ENCODE measurements around the gene POR. TPM values are rescaled to one million over a fixed set of nuclear protein-coding genes. Genes with fewer than 3 reads are reported as not detected.

Gene POR
- total RNA-seq, 1 experiment from 2014 or later, result 205 TPM

- peaks cover 48% of the 10 kb centered on the region for H3F3A ChIP-seq (ENCODE audit: insufficient read depth, low read depth)
- H3K4me2 ChIP-seq, result no peak overlapping the region
- H3K9me3 ChIP-seq (ENCODE audit: insufficient read depth, low read depth), result peaks cover 3% of the 10 kb centered on the region
- ChIA-PET CTCF (no interaction called here), POLR2A (ENCODE audit: unreplicated experiment) (no interaction called here)
- BruUV-seq (replicated peaks), result no TSS peak
- H3K36me3 ChIP-seq (ENCODE audit: low read depth), result peaks cover 13% of the 10 kb centered on the region
- H3K4me1 ChIP-seq (replicated peaks; ENCODE audit: insufficient read depth), result peaks cover 39% of the 10 kb centered on the region
- H4K20me1 ChIP-seq (ENCODE audit: insufficient read depth), result no peaks in the 10 kb centered on the region
- no peak for DNase-seq
- H3K79me2 ChIP-seq (ENCODE audit: low read depth), result peaks cover 8% of the 10 kb centered on the region; the same call in 1 of the 2 replicates
- H2AFZ ChIP-seq, result no peak overlapping the region
- no peak overlapping the region for H3K4me3 ChIP-seq
- no peaks in the 10 kb centered on the region for H3K9me2 ChIP-seq (ENCODE audit: insufficient read depth)
- no peak for TF ChIP-seq EZH2 (IDR thresholded peaks at IDR 0.05; ENCODE audit: low read depth)
- TF ChIP-seq CTCF (conservative IDR thresholded peaks at IDR 0.05), result no peak
- intact Hi-C loops (cut with micrococcal nuclease; ENCODE audit: unreplicated experiment), result no loop called here
- H3K27me3 ChIP-seq (ENCODE audit: insufficient read depth, low read depth), result no peaks in the 10 kb centered on the region
- H3K27ac ChIP-seq, result no peak overlapping the region
Measured at GRCh38 chr7:75953431-75953830, 38.5 kb downstream of the POR start.

- Histone ChIP-seq H3K79me2 (ENCODE audit: low read depth) (0 out of 2 replicates have a peak, but pooled peaks cover 4% of the 10 kb centered on the region), H3K27ac (no peak overlapping the region), H3K9me2 (ENCODE audit: insufficient read depth) (no peaks in the 10 kb centered on the region), H3K9me3 (ENCODE audit: insufficient read depth, low read depth) (peaks cover 3% of the 10 kb centered on the region), H3K4me2 (no peak overlapping the region), H3F3A (ENCODE audit: insufficient read depth, low read depth) (peaks cover 52% of the 10 kb centered on the region), H2AFZ (no peak overlapping the region), H3K27me3 (ENCODE audit: insufficient read depth, low read depth) (no peaks in the 10 kb centered on the region), H4K20me1 (ENCODE audit: insufficient read depth) (no peaks in the 10 kb centered on the region), H3K4me3 (no peak overlapping the region), H3K36me3 (ENCODE audit: low read depth) (peaks cover 13% of the 10 kb centered on the region), H3K4me1 (replicated peaks; ENCODE audit: insufficient read depth) (peaks cover 44% of the 10 kb centered on the region)
- no peak for DNase-seq
- intact Hi-C loops (cut with micrococcal nuclease; ENCODE audit: unreplicated experiment), result no loop called here
- ChIA-PET CTCF (no interaction called here), POLR2A (ENCODE audit: unreplicated experiment) (no interaction called here)
- BruUV-seq (replicated peaks), result no TSS peak
- TF ChIP-seq EZH2 (IDR thresholded peaks at IDR 0.05; ENCODE audit: low read depth) (no peak), CTCF (conservative IDR thresholded peaks at IDR 0.05) (no peak)
Measured at GRCh38 chr7:75953931-75954330, 39.0 kb downstream of the POR start.

GRCh38 chr7:75955331-75955955, 40.5 kb downstream of the POR start:
- Histone ChIP-seq H3K27ac (peak overlapping the region; percentile 76; the same call in 1 of the 2 replicates), H3K4me2 (peak overlapping the region; percentile 72; the same call in 1 of the 2 replicates), H3K9me3 (ENCODE audit: insufficient read depth, low read depth) (peaks cover 3% of the 10 kb centered on the region), H3K36me3 (ENCODE audit: low read depth) (peaks cover 13% of the 10 kb centered on the region), H4K20me1 (ENCODE audit: insufficient read depth) (no peaks in the 10 kb centered on the region), H3K4me1 (replicated peaks; ENCODE audit: insufficient read depth) (peaks cover 50% of the 10 kb centered on the region), H2AFZ (no peak overlapping the region), H3K9me2 (ENCODE audit: insufficient read depth) (no peaks in the 10 kb centered on the region), H3K4me3 (no peak overlapping the region), H3K27me3 (ENCODE audit: insufficient read depth, low read depth) (no peaks in the 10 kb centered on the region), H3K79me2 (ENCODE audit: low read depth) (no peaks in the 10 kb centered on the region), H3F3A (ENCODE audit: insufficient read depth, low read depth) (peaks cover 59% of the 10 kb centered on the region)
- ChIA-PET CTCF (no interaction called here), POLR2A (ENCODE audit: unreplicated experiment) (no interaction called here)
- intact Hi-C loops (cut with micrococcal nuclease; ENCODE audit: unreplicated experiment), result no loop called here
- no peak for DNase-seq
- TF ChIP-seq CTCF (conservative IDR thresholded peaks at IDR 0.05) (no peak), EZH2 (IDR thresholded peaks at IDR 0.05; ENCODE audit: low read depth) (no peak)
- no TSS peak for BruUV-seq (replicated peaks)

All from PC-9 (cell line).